ENCODE data around the gene ADCY5.
A peak's percentile ranks its signal among the peaks of the same experiment; 100 is the strongest.
"Not testable (repeated sequence)": the region's sequence is repeated elsewhere in the genome, so short reads cannot be mapped to it uniquely, and the experiment has no call there.

Gene ADCY5

DNA sequence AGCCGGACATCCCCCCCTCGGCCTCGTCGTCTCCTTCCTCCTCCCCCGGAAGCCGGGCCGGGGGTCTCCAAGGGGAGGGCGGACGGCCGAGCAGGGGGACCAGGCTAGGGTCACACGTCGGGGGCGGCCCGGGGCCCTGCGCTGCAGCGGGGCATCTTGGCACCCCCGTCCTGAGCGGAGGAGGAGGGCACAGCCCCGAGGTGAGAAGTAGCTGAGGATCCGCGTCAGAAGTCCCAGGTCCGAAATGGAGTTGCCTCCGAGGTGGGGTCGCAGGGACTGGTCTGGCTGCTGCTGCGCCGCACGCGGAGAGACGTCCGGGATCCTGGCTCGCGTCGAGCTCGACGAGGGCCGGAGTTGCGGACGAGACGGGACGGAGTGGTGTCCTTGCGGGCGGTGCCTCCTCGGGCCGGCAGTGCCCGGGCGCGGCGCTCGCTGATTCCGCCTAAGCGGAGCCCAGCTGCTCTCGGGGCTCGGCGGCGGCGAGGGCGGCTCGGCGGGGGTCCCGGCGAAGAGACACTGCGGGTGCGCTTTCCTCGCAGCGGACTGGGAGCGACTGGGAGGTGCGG lies at the start of gene ADCY5:
TSS of gene ADCY5 (minus strand) at position 555 of the 566 bp plus-strand sequence. CDS start at position 10, 545 bp downstream.
- peak; percentile 57 for DNase-seq

DNA sequence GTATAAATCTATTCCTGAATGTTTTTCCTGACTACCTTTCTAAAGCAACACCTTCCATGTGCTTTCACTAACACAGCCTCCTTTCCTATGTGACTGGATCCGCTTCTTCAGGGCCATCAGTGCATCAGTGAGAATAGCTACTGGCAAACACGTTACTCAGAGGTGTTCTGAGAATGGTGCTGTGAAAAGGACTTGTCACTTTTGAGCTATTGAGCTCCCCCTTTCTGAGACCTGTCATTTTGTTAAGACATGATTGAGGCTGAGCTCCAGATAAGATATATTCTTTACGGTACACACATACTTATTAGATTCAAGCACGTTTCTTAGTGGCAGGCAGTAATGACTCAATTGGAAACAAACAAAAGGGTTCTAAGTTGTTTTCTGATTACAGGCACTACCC lies 45.0 kb upstream of the ADCY5 start:
- DNase-seq = no peak

DNA sequence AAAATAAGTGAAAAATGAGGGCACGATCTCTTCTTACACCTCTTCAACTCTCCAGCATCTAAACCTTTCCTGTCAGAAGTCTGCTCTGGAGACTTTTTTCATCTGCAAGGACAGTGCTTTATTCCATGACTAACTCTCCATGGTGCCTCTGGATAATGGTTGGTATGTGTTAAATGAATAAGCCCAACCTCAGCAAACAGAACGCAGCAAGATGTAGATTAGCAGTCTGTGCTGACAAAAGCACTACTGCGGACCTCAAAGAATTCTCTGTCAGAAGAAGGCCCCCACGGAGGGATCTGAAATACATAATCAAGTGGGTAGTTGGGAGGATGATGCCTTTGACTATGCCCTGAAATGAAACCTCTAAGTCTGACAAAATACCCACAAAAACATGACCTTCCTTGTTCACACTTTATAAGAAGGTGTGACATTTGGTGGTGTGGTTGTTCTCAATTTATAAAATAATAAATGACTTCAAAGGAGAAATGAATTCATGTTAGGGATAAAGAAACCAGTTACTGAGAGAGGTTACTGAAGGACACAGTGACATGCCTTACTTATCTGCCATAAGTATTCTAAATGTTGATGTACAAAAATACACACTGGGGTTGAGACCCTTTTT lies 43.2 kb upstream of the ADCY5 start:
- DNase-seq = no peak

DNA sequence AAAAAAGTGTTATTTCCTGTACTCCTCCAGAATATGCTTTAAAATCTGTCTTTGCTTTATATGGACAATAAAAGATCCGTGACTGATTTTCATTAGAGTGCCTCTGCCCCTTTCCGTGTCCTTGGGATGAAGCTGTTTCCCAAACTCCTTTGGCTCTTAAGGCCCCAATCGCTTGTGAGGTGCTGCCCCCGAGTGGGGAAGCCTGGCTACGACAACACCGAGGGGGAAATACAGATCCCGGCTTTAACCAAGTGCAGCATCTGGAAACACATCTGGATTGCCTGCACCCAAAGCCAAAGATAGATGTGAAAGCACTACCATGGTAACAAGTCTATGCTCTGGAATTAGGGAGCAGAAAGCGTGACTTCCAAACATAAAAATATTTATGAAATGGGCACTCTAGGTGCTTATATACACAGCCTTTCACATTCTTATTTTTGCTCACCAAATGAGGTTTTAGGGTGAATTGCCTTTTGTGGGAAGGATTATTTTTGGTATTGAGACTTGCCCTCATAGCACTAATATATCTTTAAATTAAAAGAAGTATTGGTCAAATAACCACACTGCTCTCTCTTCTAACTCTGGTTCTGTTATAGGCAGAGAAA lies 40.6 kb upstream of the ADCY5 start:
- DNase-seq = peak; percentile 68

DNA sequence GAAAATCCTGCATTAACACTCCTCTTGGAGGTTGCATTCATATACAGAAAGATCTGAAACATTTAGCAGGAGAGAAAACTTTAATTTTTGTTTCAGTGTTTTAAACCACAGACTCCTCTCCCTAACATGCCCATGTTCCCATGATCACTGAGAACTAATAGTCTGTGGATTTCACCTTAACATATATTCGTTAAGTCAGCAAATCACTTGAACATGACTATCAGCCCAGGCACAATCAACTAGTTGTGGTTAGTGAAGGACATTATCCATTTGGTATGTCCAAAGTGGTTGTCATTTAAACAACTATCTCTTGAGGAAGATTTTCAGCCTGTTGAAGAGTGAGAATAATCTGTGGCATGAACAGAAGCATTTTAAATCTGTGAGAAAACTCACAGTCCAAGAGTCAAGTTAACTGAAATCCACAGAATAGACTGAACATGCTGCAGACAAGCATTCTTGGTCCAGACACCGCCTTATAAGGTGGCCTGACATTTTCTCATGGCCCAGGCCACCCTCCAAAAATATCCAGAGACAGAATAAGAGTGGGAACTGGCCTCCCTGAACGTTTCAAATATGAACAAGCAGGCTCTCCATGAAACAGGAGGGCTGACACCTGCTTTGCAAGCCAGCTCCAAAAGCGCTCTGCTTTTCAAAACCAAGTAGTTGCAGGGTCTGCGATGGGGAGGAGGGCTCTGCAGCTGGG lies 39.9 kb upstream of the ADCY5 start:
- DNase-seq = no peak

DNA sequence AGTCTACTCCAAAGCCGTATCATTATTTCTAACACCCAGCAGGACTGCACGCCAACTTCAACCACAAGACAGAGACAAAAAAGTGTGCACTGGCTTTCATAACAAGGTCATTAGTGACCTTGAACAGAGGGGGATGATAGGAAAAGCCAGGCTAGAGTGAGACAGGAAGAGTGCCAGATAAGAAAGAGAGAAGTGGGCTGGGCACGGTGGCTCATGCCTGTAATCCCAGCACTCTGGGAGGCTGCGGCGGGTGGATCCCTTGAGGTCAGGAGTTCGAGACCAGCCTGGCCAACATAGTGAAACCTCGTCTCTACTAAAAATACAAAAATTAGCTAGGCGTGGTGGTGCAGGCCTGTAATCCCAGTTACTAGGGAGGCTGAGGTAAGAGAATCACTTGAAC lies 38.2 kb upstream of the ADCY5 start:
- not testable (repeated sequence) for DNase-seq

DNA sequence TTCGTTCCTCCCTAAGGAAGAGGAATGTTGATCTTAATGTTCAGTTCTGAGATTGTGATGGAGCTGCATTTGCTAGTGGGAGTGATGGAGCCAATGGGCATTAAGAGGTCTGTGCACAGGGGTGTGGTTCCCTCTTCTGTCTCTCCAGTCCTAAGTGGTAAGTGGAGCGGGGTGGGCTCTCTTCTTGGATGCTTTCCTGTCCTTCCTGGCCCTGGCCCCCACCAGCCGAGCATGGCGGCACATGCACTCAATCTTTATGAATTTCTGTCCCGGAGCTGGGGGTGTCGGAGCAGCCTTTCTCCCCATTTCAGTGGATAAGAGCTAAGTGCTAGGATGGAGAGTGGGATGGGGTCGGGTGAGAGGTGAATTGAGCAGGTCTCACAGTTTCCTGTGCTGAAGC lies 37.6 kb upstream of the ADCY5 start:
- DNase-seq = no peak

DNA sequence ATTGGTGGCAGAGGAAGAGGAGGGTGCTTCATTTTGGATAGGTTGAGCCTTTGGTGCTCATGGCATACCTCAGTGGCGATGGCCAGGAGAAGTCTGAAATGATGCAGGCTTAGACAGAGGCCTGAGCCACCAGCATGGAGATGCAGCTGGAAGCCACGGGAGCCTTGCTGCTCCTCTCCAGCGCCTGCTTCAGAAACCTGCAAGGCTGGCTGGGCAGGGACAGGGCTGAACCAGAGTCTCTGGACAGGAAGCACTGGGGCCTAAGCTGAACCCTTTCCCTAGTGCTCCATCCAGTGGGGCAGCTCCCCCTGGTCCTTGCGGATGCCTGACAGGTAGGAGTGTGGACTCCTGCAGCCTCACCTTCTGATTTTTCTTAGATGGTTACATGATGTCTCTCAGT lies 36.7 kb upstream of the ADCY5 start:
- no peak for DNase-seq

DNA sequence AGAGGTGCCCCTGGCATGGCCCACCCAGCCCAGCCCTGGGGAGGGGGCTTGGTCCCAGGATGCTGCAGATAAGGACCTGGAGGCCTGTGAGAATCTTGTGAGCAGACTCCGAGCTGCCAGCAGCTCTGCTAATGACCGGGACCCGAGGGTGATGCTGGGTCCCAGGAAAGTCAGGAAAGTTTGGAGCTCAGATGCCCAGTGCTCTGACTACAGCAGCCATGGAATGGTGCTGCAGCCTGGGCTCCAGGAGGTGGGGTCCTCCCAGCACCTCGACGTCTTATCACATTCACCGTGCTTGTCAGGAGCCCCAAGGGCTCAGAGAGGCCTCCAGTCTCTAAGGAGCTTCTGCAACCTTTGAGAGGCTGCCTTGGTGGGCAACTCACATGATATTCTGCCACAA lies 34.3 kb upstream of the ADCY5 start:
- no peak for DNase-seq

DNA sequence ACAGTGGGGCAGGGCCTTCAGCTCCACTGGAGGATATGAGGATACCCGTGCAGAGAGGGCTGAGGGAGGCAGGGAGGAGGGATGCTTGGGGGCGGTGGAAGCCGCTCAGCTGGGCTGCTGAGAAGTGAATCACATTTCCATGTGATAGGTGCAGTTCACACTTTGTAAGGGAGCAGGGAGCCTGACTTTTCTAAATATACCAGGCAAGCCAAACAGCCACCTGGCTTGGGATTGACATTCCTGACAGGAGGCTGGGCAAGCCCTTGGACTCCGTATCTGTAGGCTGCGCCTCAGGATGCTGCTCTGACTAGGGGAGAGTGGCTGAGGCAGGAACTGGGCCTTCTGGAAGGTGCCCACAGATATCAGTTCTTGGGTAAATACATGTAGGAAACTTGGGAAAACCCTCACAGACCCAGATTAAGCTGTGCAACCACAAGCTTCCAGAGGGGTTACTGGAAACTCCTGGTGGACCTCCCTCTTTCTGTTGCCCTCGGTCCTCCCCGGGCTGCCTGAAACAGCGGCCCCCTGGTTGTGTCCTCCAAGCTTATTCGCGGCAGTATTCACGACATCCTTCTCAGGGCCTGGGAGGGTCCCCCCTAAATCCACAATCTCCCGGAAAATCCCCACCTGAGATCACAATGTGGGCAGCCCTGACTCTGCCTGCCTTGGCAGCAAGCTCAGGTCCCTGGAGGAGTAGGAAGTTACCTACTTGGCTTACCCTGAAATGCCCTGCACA lies 33.0 kb upstream of the ADCY5 start:
- no peak for DNase-seq

DNA sequence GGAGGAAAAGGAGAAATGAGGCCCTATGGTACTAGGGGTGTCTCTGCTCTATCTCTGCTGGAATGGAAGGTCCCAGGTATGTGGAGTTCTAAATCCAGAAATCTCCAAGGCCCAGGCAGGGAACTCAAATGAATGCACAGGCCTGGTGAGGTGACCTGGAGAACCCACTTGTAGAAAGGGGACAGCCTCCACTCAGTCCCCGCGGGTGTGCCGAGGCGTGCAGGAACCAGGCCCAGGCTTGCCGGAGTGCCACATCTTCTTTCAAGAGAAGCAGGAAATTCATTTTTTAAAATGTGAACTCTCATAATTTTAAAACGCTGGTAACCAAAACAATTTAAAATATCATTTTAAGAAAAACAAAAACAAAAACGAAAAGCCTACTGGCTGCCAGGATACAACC lies 32.2 kb upstream of the ADCY5 start:
- DNase-seq = no peak

DNA sequence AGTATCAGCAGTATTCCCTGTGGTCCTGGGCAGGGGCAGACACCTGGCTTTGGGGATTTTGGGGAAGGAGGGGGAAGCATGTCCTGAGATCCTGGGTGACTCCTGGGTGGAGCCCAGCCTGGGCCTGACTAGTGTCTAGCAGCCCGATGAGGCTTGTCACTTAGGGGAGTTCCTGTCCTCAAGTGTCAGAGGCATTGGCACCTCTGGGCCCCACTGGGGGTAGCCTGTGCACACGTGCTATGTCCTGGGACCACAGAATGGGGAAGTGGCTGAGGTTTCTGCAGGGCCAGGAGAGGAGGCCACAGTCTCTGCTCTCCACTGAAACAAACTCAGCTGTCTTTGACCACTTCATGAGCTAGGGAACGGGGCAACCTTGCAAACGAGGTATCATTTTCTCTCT lies 31.5 kb upstream of the ADCY5 start:
- DNase-seq = no peak

DNA sequence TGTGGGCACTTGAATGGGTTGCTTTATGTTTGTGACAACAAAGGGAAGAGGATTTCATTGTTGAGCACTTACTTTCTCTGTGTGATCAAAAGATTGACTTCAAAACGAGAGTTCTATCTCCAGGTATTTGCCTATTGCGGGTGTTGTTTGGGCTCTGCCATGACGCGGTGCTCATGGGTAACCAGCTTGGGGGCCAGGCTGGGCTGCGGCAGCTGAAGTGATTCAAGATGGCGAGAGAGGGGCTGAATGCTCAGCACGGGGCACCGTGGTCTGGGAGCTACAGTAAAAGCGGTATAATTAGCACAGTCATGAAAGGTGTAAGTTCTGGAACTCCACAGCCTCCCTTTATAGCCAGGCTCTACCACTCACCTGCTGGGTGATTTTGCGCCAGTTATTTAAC lies 31.0 kb upstream of the ADCY5 start:
- no peak for DNase-seq

DNA sequence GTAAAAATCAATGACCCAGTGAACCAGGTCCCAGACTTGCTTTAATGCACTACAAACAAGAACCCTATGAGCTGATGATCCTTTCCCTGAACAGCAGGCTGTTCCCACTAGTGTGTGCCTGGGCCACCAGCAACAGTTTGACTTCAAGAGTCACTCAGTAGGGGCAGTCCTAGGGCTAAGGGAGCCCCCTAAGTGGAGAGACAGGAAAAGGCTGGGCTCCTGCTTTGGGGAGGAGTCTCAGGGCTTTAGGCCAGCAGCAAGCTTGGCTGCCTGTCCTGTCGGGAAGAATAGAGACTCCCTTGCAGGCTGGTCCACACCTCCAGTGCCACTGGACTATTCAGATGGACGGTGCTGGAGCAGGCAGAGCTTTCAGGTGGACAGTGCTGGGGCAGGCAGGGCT lies 29.4 kb upstream of the ADCY5 start:
- DNase-seq = peak; percentile 7

DNA sequence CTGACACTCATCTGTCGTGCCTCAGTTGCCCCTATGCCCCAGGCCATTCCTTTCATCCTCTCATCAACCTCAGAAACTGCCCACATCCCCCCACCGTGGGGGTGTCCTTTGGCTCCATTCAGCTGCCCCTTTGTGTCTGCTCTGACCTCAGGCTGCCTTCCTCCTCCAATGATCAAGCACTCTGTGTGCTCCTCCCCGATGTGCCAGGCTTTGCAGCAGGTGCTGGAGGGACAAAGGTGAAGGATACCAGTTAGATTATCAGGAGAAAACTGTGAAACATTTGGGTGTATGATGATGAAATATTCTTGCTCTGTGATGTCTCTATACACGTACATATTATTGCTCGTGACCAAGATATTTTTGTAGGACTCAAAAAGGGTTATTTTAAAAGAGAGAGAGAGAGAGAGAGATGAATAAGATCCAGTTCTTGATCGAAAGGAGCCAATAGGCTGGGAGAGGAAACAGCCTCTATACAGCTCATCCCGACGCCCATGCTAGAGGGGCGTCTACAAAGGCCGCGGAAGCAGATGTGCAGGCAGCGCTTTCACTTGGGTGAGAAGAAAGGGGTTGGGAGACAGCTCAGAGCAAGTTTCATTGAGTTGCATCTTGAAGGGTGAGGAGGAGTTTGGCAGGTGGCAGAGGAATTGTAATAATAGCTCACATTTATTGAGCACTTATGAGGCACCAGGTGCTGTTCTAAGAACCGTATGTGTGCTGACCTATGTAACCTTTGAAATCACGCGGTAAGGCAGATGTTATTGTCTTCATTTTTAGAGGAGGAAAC lies 28.3 kb upstream of the ADCY5 start:
- DNase-seq = peak; percentile 31

DNA sequence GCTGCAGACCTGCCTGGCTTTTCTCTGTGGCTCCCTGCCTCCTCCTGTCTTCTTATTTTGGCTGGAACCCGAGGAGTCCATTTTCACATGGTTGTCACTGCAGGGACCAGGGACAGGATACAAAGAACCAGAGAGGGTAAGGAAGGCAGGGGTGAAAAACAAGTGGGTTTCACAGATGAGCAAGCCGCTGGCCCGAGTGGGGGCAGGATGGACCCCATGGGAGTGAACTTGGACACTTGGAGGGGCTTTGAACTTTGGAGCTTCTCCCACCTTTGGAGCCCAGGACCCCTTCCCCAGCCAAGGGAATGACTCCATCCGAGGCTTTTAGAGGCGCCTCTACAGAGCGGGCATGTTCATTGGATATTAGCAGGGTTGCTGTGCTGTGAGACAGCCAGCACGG lies 26.9 kb upstream of the ADCY5 start:
- peak; percentile 53 for DNase-seq

DNA sequence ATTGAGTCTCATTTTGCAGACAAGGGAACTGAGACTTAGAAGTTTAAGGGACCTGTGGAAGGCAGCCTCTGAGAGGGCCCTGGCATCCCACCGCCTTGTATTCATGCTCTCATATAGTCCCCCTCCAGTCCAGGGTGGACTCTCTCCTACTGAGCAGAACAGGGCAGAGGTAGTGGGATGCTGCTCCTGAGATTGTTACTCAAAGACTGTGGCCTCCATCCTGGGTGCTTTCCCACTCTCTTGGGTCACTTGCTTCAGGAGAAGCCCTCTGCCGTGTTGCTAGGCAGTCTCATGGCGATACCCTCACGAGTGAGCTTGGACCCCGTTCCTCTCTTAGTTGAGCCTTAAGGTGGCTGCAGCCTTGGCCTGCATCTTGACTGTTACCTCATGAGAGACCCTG lies 22.2 kb upstream of the ADCY5 start:
- DNase-seq = no peak

DNA sequence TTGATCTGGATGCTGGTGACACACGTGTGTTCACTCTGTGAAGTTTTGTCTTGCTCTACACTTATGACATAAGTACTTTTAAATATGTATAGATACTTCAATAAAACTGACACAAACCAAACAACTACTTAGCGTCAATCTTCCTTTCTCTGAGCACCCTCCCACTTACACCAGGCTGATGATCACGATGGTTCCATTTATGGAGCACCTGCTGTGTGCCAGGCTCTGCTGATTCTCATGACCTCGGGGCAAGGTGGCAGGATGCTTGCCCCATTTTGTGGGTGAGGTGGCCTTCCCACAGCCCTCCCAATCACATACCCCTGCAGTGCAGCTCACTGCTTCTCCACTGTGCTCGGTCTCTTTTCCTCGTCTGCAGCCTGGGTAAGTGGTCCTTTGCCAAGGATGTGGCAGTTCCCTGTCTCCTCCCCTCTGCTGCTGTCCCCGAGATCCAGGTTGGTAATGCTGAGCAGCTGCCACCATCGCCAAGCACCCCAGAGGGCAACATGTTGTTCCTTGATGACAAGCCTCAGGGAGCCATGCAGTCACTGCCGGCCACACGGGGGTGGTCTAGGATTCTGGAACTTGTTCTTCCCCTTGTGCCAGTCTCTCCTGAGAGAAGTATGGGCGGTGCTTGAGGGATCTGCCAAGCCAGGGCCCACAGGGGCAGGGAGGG lies 20.6 kb upstream of the ADCY5 start:
- no peak for DNase-seq

DNA sequence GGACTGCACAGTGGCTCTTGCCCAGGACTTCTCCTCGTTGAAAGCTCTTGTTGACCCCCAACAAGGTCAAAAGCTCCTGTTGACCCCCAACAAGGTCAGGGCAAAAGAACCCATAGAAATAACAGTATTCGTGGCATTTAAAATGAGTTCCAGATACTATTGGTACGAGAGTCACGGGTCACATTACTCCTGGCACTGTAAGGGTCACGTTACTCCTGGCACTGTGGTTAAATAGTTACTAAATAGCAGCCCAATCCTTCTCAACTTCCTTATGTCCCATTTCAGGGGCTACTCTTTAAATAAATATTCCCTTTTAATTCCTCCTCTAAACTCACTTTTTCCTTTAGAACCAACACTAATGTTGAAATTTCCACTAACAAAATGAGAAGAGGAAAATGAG lies 18.2 kb upstream of the ADCY5 start:
- no peak for DNase-seq

DNA sequence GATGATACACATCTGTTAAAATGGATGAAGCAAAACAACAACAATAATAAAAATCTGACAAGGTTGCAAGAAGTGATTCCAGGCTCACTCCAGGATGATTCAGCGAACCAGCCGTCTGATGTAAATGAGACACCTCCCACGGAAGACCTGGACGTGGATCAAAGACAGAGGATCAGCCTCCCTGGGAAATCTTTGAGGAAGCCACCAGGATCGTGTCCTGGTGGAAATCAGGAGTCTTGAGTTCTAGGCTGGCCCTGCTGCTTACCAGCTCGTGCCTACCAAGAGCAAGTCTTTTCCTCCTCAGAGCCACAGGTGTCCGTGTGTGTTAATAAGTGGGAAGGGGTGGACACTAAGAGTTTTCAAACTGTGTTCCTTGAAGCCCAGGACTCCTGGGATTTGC lies 15.3 kb upstream of the ADCY5 start:
- no peak for DNase-seq

DNA sequence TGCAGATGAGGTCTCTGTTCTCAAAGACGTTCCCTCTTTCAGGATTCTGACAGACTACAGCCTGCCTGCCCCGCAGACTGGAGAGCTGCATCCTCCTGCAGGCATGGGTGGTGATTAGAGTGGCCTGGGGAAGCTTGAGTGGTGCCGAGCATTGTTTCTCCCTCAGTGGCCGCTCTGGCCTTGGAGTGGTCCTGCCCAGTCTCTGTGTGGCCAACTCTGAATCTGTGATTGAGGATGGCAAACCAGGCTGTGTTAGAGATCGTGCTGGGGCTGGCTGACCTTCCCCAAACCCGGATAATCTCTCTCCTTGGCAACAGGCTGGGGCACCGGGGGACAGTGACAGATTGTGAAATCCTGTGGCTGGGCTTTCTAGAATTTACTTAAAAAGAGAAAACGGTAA lies 11.0 kb upstream of the ADCY5 start:
- no peak for DNase-seq

DNA sequence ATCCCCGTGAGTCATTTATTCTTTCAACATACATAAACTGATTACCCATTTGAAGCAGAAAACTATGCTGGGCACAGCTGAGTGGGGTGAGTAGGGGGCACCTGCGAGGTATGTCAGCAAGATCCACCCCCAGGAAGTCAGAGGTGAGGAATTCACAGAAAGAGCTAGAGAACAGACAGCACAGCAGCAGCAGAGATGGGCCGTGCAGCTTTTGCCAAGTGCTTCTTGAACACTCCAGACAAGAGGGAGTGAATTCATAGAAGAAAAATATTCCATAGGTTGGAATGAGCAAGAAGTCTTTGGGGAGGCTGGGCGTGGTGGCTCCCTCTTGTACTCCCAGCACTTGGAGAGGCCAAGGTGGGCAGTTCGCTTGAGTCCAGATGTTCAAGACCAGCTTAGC lies 9.4 kb upstream of the ADCY5 start:
- DNase-seq = no peak

Measured in DMS53 (cell line).